CD14-positive monocyte (primary cell): ENCODE measurements around the gene TNFAIP8. TPM values are rescaled to one million over a fixed set of nuclear protein-coding genes. Genes with fewer than 3 reads are reported as not detected.

ENCODE experiments used
- DNase-seq, 3 donors: peaks; one replicate each; pipeline ENCODE4 v3.0.0-alpha.2; 2011 to 2022
- H2AFZ ChIP-seq: 2 replicates; pipeline ENCODE4 v1.6.0; 2012; ENCODE audit warnings: mild to moderate bottlenecking, low read depth, low read length, inconsistent platforms; ENCODE audit not compliant: insufficient read depth, poor library complexity, severe bottlenecking
- H3K27ac ChIP-seq, 2 donors: 1 replicate in 1 of 2; 2 replicates in 1 of 2; pipeline ENCODE4 v1.5.1; 2012 to 2013; ENCODE audit warnings: low read length in 2 of 2, control low read depth in 1 of 2, inconsistent platforms in 1 of 2, low read depth in 1 of 2, mild to moderate bottlenecking in 1 of 2
- H3K27me3 ChIP-seq, 2 donors: one replicate each; pipeline versions ENCODE4 v1.6.0 to v1.6.1; 2011 to 2013; ENCODE audit warnings: low read length in 2 of 2; ENCODE audit not compliant: control insufficient read depth in 2 of 2, insufficient read depth in 2 of 2
- H3K36me3 ChIP-seq, 2 donors: replicated peaks in 1 of 2; 1 replicate in 1 of 2; 2 replicates in 1 of 2; pipeline versions ENCODE4 v1.5.1 to v1.6.1; 2012 to 2013; ENCODE audit warnings: low read length in 2 of 2, control low read depth in 1 of 2, inconsistent platforms in 1 of 2, mild to moderate bottlenecking in 1 of 2; ENCODE audit not compliant: insufficient read depth in 2 of 2, control insufficient read depth in 1 of 2
- H3K4me1 ChIP-seq, 2 donors: 1 replicate in 1 of 2; 2 replicates in 1 of 2; pipeline versions ENCODE4 v1.5.1 to v1.6.1; 2012 to 2013; ENCODE audit warnings: low read length in 2 of 2, control low read depth in 1 of 2, inconsistent platforms in 1 of 2, mild to moderate bottlenecking in 1 of 2, moderate library complexity in 1 of 2; ENCODE audit not compliant: insufficient read depth in 2 of 2, control insufficient read depth in 1 of 2
- H3K4me2 ChIP-seq: replicated peaks from 2 replicates; pipeline ENCODE3; 2012; ENCODE audit warnings: low read length, moderate library complexity, mild to moderate bottlenecking; ENCODE audit not compliant: poor library complexity, severe bottlenecking; ENCODE audit errors: extremely low read depth
- H3K4me3 ChIP-seq, 3 experiments: fragments of 200-600 bp in 1 of 3; sonication (generic) in 1 of 3; replicated peaks in 1 of 3; 1 replicate in 2 of 3; 2 replicates in 1 of 3; pipeline ENCODE4 v1.5.1; 2011 to 2013; ENCODE audit warnings: low read length in 3 of 3, mild to moderate bottlenecking in 3 of 3, control low read depth in 2 of 3, low read depth in 2 of 3, inconsistent platforms in 1 of 3, moderate library complexity in 1 of 3
- H3K79me2 ChIP-seq: 2 replicates; pipeline ENCODE4 v1.6.0; 2012; ENCODE audit warnings: mild to moderate bottlenecking, control low read depth, inconsistent platforms, low read length, moderate library complexity; ENCODE audit not compliant: insufficient read depth
- H3K9ac ChIP-seq: 2 replicates; pipeline ENCODE4 v1.6.0; 2017; ENCODE audit warnings: low read length, mild to moderate bottlenecking; ENCODE audit not compliant: insufficient read depth, poor library complexity, severe bottlenecking
- H3K9me3 ChIP-seq, 2 donors: replicated peaks in 1 of 2; 1 replicate in 1 of 2; 2 replicates in 1 of 2; pipeline versions ENCODE4 v1.5.1 to v1.6.1; 2012 to 2013; ENCODE audit warnings: low read length in 2 of 2, control low read depth in 1 of 2; ENCODE audit not compliant: control insufficient read depth in 1 of 2, insufficient read depth in 1 of 2
- H4K20me1 ChIP-seq: 2 replicates; pipeline ENCODE4 v1.6.0; 2012; ENCODE audit warnings: mild to moderate bottlenecking, low read length, control low read depth, moderate library complexity; ENCODE audit not compliant: insufficient read depth
- H3K27ac Mint-ChIP-seq, 7 donors: one replicate each; pipeline ENCODE4 v1.8.0; 2020; ENCODE audit warnings: mild to moderate bottlenecking in 7 of 7, mixed read lengths in 7 of 7, moderate library complexity in 6 of 7, inconsistent platforms in 2 of 7
- H3K27me3 Mint-ChIP-seq, 3 donors: one replicate each; pipeline ENCODE4 v1.8.0; 2021 to 2022; ENCODE audit warnings: low read depth in 3 of 3, mild to moderate bottlenecking in 3 of 3, mixed read lengths in 3 of 3, moderate library complexity in 3 of 3, inconsistent platforms in 1 of 3
- H3K36me3 Mint-ChIP-seq, 2 donors: one replicate each; pipeline ENCODE4 v1.8.0; 2020; ENCODE audit warnings: mixed read lengths in 2 of 2, inconsistent platforms in 1 of 2, mild to moderate bottlenecking in 1 of 2
- H3K4me1 Mint-ChIP-seq: one replicate; pipeline ENCODE4 v1.8.0; 2020; ENCODE audit warnings: mild to moderate bottlenecking, mixed read lengths
- H3K4me3 Mint-ChIP-seq, 2 donors: one replicate each; pipeline ENCODE4 v1.8.0; 2020; ENCODE audit warnings: mild to moderate bottlenecking in 2 of 2, mixed read lengths in 2 of 2, moderate library complexity in 1 of 2
- H3K9me3 Mint-ChIP-seq, 7 donors: one replicate each; pipeline ENCODE4 v1.8.0; 2020 to 2022; ENCODE audit warnings: mixed read lengths in 7 of 7, mild to moderate bottlenecking in 6 of 7, moderate library complexity in 6 of 7, inconsistent platforms in 2 of 7
- CTCF ChIP-seq: fragments of 200-600 bp; IDR thresholded peaks from one replicate; pipeline ENCODE4 v1.8.0; 2022; ENCODE audit warnings: antibody characterized with exemption, mild to moderate bottlenecking
- WGBS: methylation state at CpG from one replicate; pipeline ENCODE4 v1.1.5; 2013; ENCODE audit warnings: missing lambda C conversion rate; ENCODE audit not compliant: insufficient coverage; 5-methylcytosine and 5-hydroxymethylcytosine counted together
- intact Hi-C, 2 donors: fragments of 100-400 bp; cut with micrococcal nuclease; formaldehyde crosslinking; loops; one replicate each; pipeline versions ENCODE4 v1.15.0 to v1.15.1; 2023
- polyA plus RNA-seq, 3 donors: library from polyadenylated mRNA; depleted of rRNA in 1 of 3; unstranded in 2 of 3; stranded (reverse) in 1 of 3; fragments of 300-500 nt in 2 of 3; fragments of >200 nt in 1 of 3; fragmentation: Illumina TruSeq in 2 of 3; gene quantifications; 1 replicate in 2 of 3; 2 replicates in 1 of 3; pipeline ENCODE4 v1.2.3, GENCODE V29; 2012 to 2021

TNFAIP8 gene
- polyA plus RNA-seq, 3 donors: 20.6 to 55.5 (median 47.0) TPM

- H2AFZ ChIP-seq: no peak overlapping the region
- peaks cover 15 to 38% of the 10 kb centered on the region in 2 donors for H3K36me3 ChIP-seq
- Mint-ChIP-seq H3K4me3 (no peak overlapping the region), H3K9me3 (no peaks in the 10 kb centered on the region), H3K4me1 (peaks cover 55% of the 10 kb centered on the region), H3K27ac (peak overlapping the region in 6 of 7 donors; percentile 51 to 84 (median 74)), H3K36me3 (peaks cover 27 to 37% of the 10 kb centered on the region in 2 donors), H3K27me3 (peaks cover 0 to 5% (median 0%) of the 10 kb centered on the region in 3 donors)
- H3K4me2 ChIP-seq: no peak overlapping the region
- peaks cover 25 to 38% of the 10 kb centered on the region in 2 donors for H3K4me1 ChIP-seq
- H3K27ac ChIP-seq: peak overlapping the region in 1 of 2 donors; percentile 81
- no peak overlapping the region for H3K4me3 ChIP-seq
- DNase-seq: no peak
- H3K27me3 ChIP-seq: no peaks in the 10 kb centered on the region
- WGBS: 93% methylated on average over 3 of the region's 8 CpGs
- no peak for TF ChIP-seq CTCF
- intact Hi-C loops: loop anchor here in 1 of 2 donors (5.0 kb wide), 1 partner anchor 38 kb away; the partner anchor contains the start of gene TNFAIP8
- H3K9me3 ChIP-seq: no peaks in the 10 kb centered on the region
- H3K9ac ChIP-seq: no peak overlapping the region
- H3K79me2 ChIP-seq: peaks cover 75% of the 10 kb centered on the region
- peaks cover 62% of the 10 kb centered on the region for H4K20me1 ChIP-seq
These were observed 39.4 kb downstream of the TNFAIP8 start for GRCh38 chr5:119395080-119395836.

DNA sequence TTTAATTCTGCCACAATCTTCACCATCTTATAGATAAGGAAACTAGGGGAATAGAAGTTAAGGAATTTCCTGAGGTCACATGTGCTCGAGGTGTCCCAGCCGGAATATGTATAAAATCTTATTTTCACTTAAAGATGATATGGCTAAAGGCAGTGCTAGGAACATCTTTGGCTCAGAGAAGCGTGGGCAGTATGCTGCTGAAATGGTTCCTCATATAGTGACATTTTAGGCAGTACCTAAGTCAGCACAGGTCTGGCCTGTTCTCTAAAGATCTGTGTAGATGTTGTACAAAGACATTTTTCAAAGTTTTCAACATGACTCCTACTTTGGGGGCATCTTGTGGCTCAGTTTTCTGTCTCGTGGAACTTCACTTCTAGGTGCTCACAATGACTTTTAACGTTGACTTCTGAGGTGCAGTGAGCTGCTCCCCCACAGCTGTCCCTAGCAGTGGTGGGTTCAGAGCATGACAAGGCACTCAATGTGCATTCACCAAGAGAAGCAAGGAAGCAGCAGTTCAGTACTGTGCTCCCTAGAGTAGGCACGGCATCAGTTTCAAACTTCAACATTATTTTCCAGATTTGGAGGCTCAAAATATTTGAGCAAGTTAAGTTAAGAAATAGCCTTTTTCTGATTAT is 40.3 kb downstream of the TNFAIP8 start:
- no peak overlapping the region for H3K4me2 ChIP-seq
- no peak overlapping the region for H2AFZ ChIP-seq
- H3K9me3 ChIP-seq: no peaks in the 10 kb centered on the region
- no peak overlapping the region for H3K9ac ChIP-seq
- peak overlapping the region; percentile 20 to 81 for H3K27ac ChIP-seq
- DNase-seq: no peak
- 79% methylated on average over 3 of the region's 6 CpGs for WGBS
- H3K36me3 Mint-ChIP-seq: peaks cover 27 to 33% of the 10 kb centered on the region in 2 donors
- intact Hi-C loops: loop anchor here in 1 of 2 donors (5.0 kb wide), 1 partner anchor 39 kb away; the partner anchor contains the start of gene TNFAIP8
- no peak for TF ChIP-seq CTCF
- no peak overlapping the region for H3K4me3 Mint-ChIP-seq
- H3K4me1 Mint-ChIP-seq: peaks cover 46% of the 10 kb centered on the region
- H3K4me3 ChIP-seq: no peak overlapping the region
- H3K4me1 ChIP-seq: peaks cover 18 to 29% of the 10 kb centered on the region in 2 donors
- peaks cover 66% of the 10 kb centered on the region for H3K79me2 ChIP-seq
- peaks cover 53% of the 10 kb centered on the region for H4K20me1 ChIP-seq
- H3K27me3 ChIP-seq: no peaks in the 10 kb centered on the region
- H3K27ac Mint-ChIP-seq: peak overlapping the region; percentile 55 to 89 (median 83)
- H3K27me3 Mint-ChIP-seq: peaks cover 0 to 5% (median 0%) of the 10 kb centered on the region in 3 donors
- no peaks in the 10 kb centered on the region for H3K9me3 Mint-ChIP-seq
- H3K36me3 ChIP-seq: peaks cover 15 to 38% of the 10 kb centered on the region in 2 donors
